ENCODE results near the gene CLEC18B. TPM values are rescaled to one million over a fixed set of nuclear protein-coding genes. Genes with fewer than 3 reads are reported as not detected.

Gene CLEC18B
- total RNA-seq, 4 donors from 2014 or later, result 0.20 TPM; not detected in 3

DNA sequence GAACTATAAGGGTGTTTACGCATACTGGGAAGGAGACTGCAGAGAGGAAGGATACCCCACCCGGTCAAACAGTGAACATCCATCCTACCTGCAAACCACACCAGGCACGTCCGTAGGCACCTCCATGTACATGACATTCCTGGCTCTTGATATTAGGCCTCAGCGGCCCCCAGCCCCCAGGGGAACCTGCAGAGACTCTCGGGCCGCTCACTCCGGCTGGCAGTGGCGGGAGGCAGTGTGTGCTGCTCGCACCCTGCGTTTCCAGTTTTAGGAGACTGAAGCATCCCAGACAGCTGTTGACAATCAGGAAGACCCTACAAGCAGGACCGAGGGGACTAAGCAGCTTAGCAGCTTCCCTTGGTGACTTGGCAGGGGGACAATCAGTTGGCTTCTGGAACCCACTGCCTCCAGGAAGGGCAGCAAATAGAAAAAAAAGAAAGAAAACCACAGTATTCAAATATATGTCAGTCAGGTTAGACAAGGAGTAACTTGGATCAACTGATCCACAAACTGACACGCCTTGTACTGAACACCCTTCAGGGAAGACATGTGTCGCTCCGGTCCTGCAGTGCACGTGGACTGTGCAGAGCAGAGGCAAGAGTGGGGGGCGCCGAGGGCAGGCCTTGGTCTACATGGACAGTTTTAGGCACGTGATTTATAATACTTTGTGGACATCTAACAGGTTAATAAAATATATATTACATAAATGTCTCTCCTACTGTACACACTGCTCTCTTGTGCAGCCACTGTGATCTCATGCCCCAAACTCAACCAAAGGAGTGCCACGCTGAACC lies 29.9 kb upstream of the CLEC18B start:
- no peak overlapping the region for H3K4me3 ChIP-seq
- H3K27me3 ChIP-seq, result no peaks in the 10 kb centered on the region
- no peak for ATAC-seq
- H3K36me3 ChIP-seq, result peaks cover 0 to 77% of the 10 kb centered on the region in 2 donors
- TF ChIP-seq, protein P1, sequence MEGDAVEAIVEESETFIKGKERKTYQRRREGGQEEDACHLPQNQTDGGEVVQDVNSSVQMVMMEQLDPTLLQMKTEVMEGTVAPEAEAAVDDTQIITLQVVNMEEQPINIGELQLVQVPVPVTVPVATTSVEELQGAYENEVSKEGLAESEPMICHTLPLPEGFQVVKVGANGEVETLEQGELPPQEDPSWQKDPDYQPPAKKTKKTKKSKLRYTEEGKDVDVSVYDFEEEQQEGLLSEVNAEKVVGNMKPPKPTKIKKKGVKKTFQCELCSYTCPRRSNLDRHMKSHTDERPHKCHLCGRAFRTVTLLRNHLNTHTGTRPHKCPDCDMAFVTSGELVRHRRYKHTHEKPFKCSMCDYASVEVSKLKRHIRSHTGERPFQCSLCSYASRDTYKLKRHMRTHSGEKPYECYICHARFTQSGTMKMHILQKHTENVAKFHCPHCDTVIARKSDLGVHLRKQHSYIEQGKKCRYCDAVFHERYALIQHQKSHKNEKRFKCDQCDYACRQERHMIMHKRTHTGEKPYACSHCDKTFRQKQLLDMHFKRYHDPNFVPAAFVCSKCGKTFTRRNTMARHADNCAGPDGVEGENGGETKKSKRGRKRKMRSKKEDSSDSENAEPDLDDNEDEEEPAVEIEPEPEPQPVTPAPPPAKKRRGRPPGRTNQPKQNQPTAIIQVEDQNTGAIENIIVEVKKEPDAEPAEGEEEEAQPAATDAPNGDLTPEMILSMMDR (IDR thresholded peaks at IDR 0.05), result no peak
- no peak for TF ChIP-seq POLR2A (IDR thresholded peaks at IDR 0.05)
- TF ChIP-seq POLR2AphosphoS5 (IDR thresholded peaks at IDR 0.05), result no peak
- no peak for TF ChIP-seq EP300 (IDR thresholded peaks at IDR 0.05)
- H3K27ac ChIP-seq, result no peak overlapping the region
- H3K4me1 ChIP-seq, result peaks cover 0 to 24% (median 8%) of the 10 kb centered on the region in 3 donors
- 90 to 95% methylated on average over 6 to 10 of the region's 20 CpGs for WGBS, 2 donors (ENCODE audit: low coverage in 1 of 2)
- no peaks in the 10 kb centered on the region for H3K9me3 ChIP-seq

DNA sequence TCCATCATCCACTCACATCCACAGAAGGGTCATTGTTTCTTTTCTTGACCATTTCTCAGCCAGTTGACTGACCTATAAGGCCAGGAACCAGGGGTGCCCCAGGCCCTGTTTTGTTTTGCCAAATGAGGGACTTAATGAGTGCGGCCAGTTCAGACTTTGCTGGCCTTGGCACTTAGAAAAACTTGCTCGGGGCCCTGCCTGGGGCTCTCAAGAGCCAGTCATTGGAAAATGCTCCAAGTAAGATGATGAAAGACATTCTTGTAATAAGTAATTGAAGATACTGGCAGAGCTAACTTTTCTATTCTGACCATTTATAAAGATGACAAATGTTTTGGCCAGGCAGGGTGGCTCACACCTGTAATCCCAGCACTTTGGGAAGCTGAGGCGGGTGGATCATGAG lies 29.0 kb upstream of the CLEC18B start:
- peaks cover 0 to 24% (median 8%) of the 10 kb centered on the region in 3 donors for H3K4me1 ChIP-seq
- ATAC-seq, result no peak
- WGBS, 2 donors (ENCODE audit: low coverage in 1 of 2), result 81 to 100% methylated on average over 1 to 3 of the region's 3 CpGs
- H3K36me3 ChIP-seq, result peaks cover 0 to 67% of the 10 kb centered on the region in 2 donors
- H3K9me3 ChIP-seq, result no peaks in the 10 kb centered on the region
- H3K27me3 ChIP-seq, result no peaks in the 10 kb centered on the region
- H3K27ac ChIP-seq, result peak overlapping the region in 3 of 4 donors; percentile 71 to 84 (median 80)
- no peak overlapping the region for H3K4me3 ChIP-seq
- no peak for TF ChIP-seq POLR2AphosphoS5 (IDR thresholded peaks at IDR 0.05)
- no peak for TF ChIP-seq EP300 (IDR thresholded peaks at IDR 0.05)
- TF ChIP-seq, protein P1 (IDR thresholded peaks at IDR 0.05), result no peak
- no peak for TF ChIP-seq POLR2A (IDR thresholded peaks at IDR 0.05)

DNA sequence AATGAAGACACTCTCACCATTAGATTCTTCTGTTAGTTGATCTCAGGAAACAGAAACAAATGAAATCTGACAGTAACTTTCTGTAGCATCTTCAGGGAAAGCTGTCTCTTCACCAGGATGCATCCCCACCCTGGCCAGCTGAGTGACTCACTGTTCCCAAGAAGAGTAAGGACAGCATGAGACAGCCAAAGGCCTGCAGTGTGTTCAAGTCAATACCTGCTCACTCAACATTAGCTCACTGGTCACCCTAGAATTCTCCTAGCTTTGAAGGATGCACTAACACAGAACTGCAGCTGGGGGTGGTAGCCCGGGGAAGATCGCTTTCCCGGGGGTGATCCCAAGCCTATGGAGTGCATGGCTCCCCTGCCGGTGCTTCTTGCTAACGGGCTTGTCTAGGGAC lies 28.2 kb upstream of the CLEC18B start:
- no peak for TF ChIP-seq POLR2AphosphoS5 (IDR thresholded peaks at IDR 0.05)
- no peak for TF ChIP-seq POLR2A (IDR thresholded peaks at IDR 0.05)
- TF ChIP-seq, protein P1 (IDR thresholded peaks at IDR 0.05), result no peak
- no peak for TF ChIP-seq EP300 (IDR thresholded peaks at IDR 0.05)
- peak; percentile 40 for ATAC-seq
- H3K4me1 ChIP-seq, result peaks cover 0 to 24% (median 8%) of the 10 kb centered on the region in 3 donors
- H3K27me3 ChIP-seq, result no peaks in the 10 kb centered on the region
- WGBS, 2 donors (ENCODE audit: low coverage in 1 of 2), result 80% methylated on average over 1 of the region's 5 CpGs; no CpG with 5 or more reads in 1 of the 2 donors
- no peak overlapping the region for H3K4me3 ChIP-seq
- peak overlapping the region in 3 of 4 donors; percentile 71 to 84 (median 80) for H3K27ac ChIP-seq
- peaks cover 0 to 60% of the 10 kb centered on the region in 2 donors for H3K36me3 ChIP-seq
- H3K9me3 ChIP-seq, result no peaks in the 10 kb centered on the region

DNA sequence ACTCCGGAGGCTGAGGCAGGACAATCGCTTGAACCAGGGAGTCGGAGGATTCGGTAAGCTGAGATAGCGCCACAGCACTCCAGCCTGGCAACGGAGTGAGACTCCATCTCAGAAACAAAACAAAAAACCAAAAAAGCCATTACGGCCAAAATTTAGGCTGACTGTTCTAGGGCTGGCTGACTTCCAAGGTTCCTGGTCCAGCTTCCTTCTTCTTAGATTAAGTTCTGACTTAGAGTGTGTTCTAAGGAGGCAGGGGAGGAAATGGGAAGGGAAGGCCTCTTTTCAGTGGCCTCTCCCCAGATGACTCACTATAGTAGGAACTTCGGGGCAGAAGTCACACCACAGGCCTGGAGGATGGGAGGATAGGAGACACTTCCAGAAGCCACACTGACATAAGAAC lies 27.7 kb upstream of the CLEC18B start:
- H3K4me3 ChIP-seq, result no peak overlapping the region
- 35 to 45% methylated on average over 5 to 7 of the region's 8 CpGs for WGBS, 2 donors (ENCODE audit: low coverage in 1 of 2)
- peaks cover 0 to 24% (median 8%) of the 10 kb centered on the region in 3 donors for H3K4me1 ChIP-seq
- H3K36me3 ChIP-seq, result peaks cover 0 to 57% of the 10 kb centered on the region in 2 donors
- peak overlapping the region in 3 of 4 donors; percentile 71 to 84 (median 80) for H3K27ac ChIP-seq
- TF ChIP-seq EP300 (IDR thresholded peaks at IDR 0.05) (no peak), POLR2AphosphoS5 (IDR thresholded peaks at IDR 0.05) (peak; percentile 10)
- H3K9me3 ChIP-seq, result no peaks in the 10 kb centered on the region
- ATAC-seq, result peak; percentile 91
- H3K27me3 ChIP-seq, result no peaks in the 10 kb centered on the region

DNA sequence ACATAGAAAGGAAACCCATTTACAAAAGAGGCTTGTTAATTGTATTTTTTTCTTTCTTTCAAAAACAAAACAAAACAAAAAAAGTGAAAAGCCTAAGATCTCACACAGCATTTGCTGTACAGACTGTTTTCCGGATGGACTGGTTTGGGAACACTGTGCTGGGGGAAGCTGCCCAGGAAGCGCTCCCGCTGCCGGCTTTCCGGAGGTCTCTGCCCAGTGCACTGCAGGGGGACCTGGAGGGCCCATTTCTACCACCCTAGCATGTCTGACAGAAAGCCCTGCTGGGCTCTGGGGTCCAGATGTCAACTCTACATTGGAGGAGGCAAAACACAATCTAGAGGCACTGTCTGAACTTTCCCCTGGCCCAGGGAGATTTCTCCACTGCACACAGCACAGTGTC lies 26.3 kb upstream of the CLEC18B start:
- Histone ChIP-seq H3K36me3 (peaks cover 0 to 43% of the 10 kb centered on the region in 2 donors), H3K4me3 (no peak overlapping the region), H3K27me3 (no peaks in the 10 kb centered on the region), H3K4me1 (peaks cover 0 to 24% (median 8%) of the 10 kb centered on the region in 3 donors), H3K27ac (peak overlapping the region in 2 of 4 donors; percentile 80 to 84), H3K9me3 (no peaks in the 10 kb centered on the region)
- TF ChIP-seq POLR2AphosphoS5 (IDR thresholded peaks at IDR 0.05) (no peak), EP300 (IDR thresholded peaks at IDR 0.05) (no peak), POLR2A (IDR thresholded peaks at IDR 0.05) (no peak)
- TF ChIP-seq, protein P1 (IDR thresholded peaks at IDR 0.05), result no peak
- ATAC-seq, result no peak
- WGBS, 2 donors (ENCODE audit: low coverage in 1 of 2), result 88% methylated on average over 5 of the region's 5 CpGs; no CpG with 5 or more reads in 1 of the 2 donors

Measured in gastroesophageal sphincter (tissue), 4 donors.